WTC11 (cell line): ENCODE results near the gene PKIB. TPM values are rescaled to one million over a fixed set of nuclear protein-coding genes. Genes with fewer than 3 reads are reported as not detected.

Source experiments
- ATAC-seq: fragments of 200-7000 bp; cut with Tn5 transposase; 2 replicates; pipeline ENCODE4 v1.10.0; 2021; ENCODE audit warnings: mild to moderate bottlenecking, moderate library complexity
- CTCF ChIA-PET: fragments of 300-600 bp; sonication (Branson Sonifier 250); formaldehyde crosslinking; loops from one replicate; lab custom pipeline; 2021; ENCODE audit warnings: antibody characterized with exemption; lab: Charles Lee
- POLR2A ChIA-PET: fragments of 350-600 bp; sonication (Branson Sonifier 250); formaldehyde crosslinking; loops from one replicate; lab custom pipeline; 2021; ENCODE audit warnings: antibody characterized with exemption; lab: Charles Lee
- DNase-seq: peaks from one replicate; pipeline ENCODE4 v3.0.0; 2021; ENCODE audit warnings: low spot score
- H3K27ac Mint-ChIP-seq: 2 replicates; pipeline ENCODE4 v1.8.0; 2021; ENCODE audit warnings: mixed read lengths
- H3K27me3 Mint-ChIP-seq: 2 replicates; pipeline ENCODE4 v1.8.0; 2021; ENCODE audit warnings: low read depth, mild to moderate bottlenecking, moderate library complexity, mixed read lengths
- H3K36me3 Mint-ChIP-seq: 2 replicates; pipeline ENCODE4 v1.8.0; 2021; ENCODE audit warnings: mixed read lengths
- H3K4me1 Mint-ChIP-seq: 2 replicates; pipeline ENCODE4 v1.8.0; 2022; ENCODE audit warnings: mixed read lengths
- H3K4me3 Mint-ChIP-seq: 2 replicates; pipeline ENCODE4 v1.8.0; 2021; ENCODE audit warnings: mild to moderate bottlenecking, moderate library complexity, mixed read lengths
- H3K9me3 Mint-ChIP-seq: 2 replicates; pipeline ENCODE4 v1.8.0; 2021; ENCODE audit warnings: mixed read lengths
- AFF4 ChIP-seq: sonication (generic); formaldehyde crosslinking; IDR thresholded peaks from 2 replicates; pipeline ENCODE4 v1.8.1; 2023; ENCODE audit warnings: mild to moderate bottlenecking, missing genetic modification reagents, borderline replicate concordance
- ARID4B ChIP-seq: sonication (generic); formaldehyde crosslinking; IDR thresholded peaks from 2 replicates; pipeline ENCODE4 v1.8.0; 2023; ENCODE audit warnings: missing genetic modification reagents, mild to moderate bottlenecking, borderline replicate concordance
- ATF6 ChIP-seq: sonication (generic); formaldehyde crosslinking; IDR thresholded peaks from 2 replicates; pipeline ENCODE4 v1.8.1; 2023; ENCODE audit warnings: mild to moderate bottlenecking, missing genetic modification reagents
- CREM ChIP-seq: sonication (generic); formaldehyde crosslinking; IDR thresholded peaks from 2 replicates; pipeline ENCODE4 v1.8.1; 2022; ENCODE audit warnings: mild to moderate bottlenecking, missing genetic modification reagents, moderate library complexity
- EMX1 ChIP-seq: fragments of 250-450 bp; sonication (Bioruptor Pico); IDR thresholded peaks from 2 replicates; pipeline ENCODE4 v1.8.0; 2021; ENCODE audit warnings: mild to moderate bottlenecking
- ETV6 ChIP-seq: sonication (generic); formaldehyde crosslinking; IDR thresholded peaks from 2 replicates; pipeline ENCODE4 v1.8.1; 2022; ENCODE audit warnings: mild to moderate bottlenecking, missing genetic modification reagents
- GTF2I ChIP-seq: fragments of 250-450 bp; sonication (Bioruptor Pico); conservative IDR thresholded peaks from 2 replicates; pipeline ENCODE4 v1.4.0; 2021; ENCODE audit warnings: mild to moderate bottlenecking
- MAX ChIP-seq: sonication (generic); formaldehyde crosslinking; IDR thresholded peaks from 2 replicates; pipeline ENCODE4 v1.8.0; 2022; ENCODE audit warnings: mild to moderate bottlenecking, missing genetic modification reagents
- MYBL2 ChIP-seq: sonication (generic); formaldehyde crosslinking; IDR thresholded peaks from 2 replicates; pipeline ENCODE4 v1.8.1; 2023; ENCODE audit warnings: mild to moderate bottlenecking, moderate library complexity, missing genetic modification reagents
- RORB ChIP-seq: fragments of 250-450 bp; sonication (Bioruptor Pico); IDR thresholded peaks from 2 replicates; pipeline ENCODE4 v1.9.0; 2021; ENCODE audit warnings: mild to moderate bottlenecking
- SP1 ChIP-seq: sonication (generic); formaldehyde crosslinking; conservative IDR thresholded peaks from 2 replicates; pipeline ENCODE4 v1.8.1; 2022; ENCODE audit warnings: missing genetic modification reagents
- TP53 ChIP-seq: sonication (generic); formaldehyde crosslinking; IDR thresholded peaks from 2 replicates; pipeline ENCODE4 v1.8.1; 2023; ENCODE audit warnings: mild to moderate bottlenecking, missing genetic modification reagents
- ZBTB43 ChIP-seq: sonication (generic); formaldehyde crosslinking; IDR thresholded peaks from 2 replicates; pipeline ENCODE4 v1.8.1; 2023; ENCODE audit warnings: mild to moderate bottlenecking, missing genetic modification reagents
- ZNF281 ChIP-seq: sonication (generic); formaldehyde crosslinking; IDR thresholded peaks from 2 replicates; pipeline ENCODE4 v1.8.0; 2023; ENCODE audit warnings: mild to moderate bottlenecking, missing genetic modification reagents
- ZNF416 ChIP-seq: fragments of 250-450 bp; sonication (Bioruptor Pico); IDR thresholded peaks from 2 replicates; pipeline ENCODE4 v1.9.0; 2021; ENCODE audit warnings: mild to moderate bottlenecking, inconsistent platforms
- total RNA-seq: library from RNA; stranded (reverse); gene quantifications from 3 replicates; pipeline ENCODE4 v1.2.3, GENCODE V29; 2021

PKIB gene
- total RNA-seq, 1 experiment from 2014 or later = 26.4 TPM

GRCh38 chr6:122614303-122614702 lies 4.1 kb downstream of the PKIB start (continued):
- no peak for TF ChIP-seq ARID4B (CRISPR knock-in tag)
- TF ChIP-seq CREM (CRISPR knock-in tag) = no peak
- no peak for TF ChIP-seq RORB
- TF ChIP-seq ETV6 (CRISPR knock-in tag) = no peak
- TF ChIP-seq GTF2I (CRISPR knock-in tag) = no peak
- no peak for TF ChIP-seq ZBTB43 (CRISPR knock-in tag)

GRCh38 chr6:122615409-122615808 lies 5.2 kb downstream of the PKIB start:
- DNase-seq = no peak
- peaks cover 9% of the 10 kb centered on the region for H3K4me1 Mint-ChIP-seq
- POLR2A ChIA-PET = no interaction called here
- ATAC-seq = no peak
- TF ChIP-seq MYBL2 (CRISPR knock-in tag) = no peak
- TF ChIP-seq, all 79 proteins: peak for 0
- H3K27ac Mint-ChIP-seq = no peak overlapping the region
- CTCF ChIA-PET = no interaction called here
- H3K4me3 Mint-ChIP-seq = no peak overlapping the region
- no peaks in the 10 kb centered on the region; the same call in 1 of the 2 replicates for H3K9me3 Mint-ChIP-seq
- no peaks in the 10 kb centered on the region for H3K36me3 Mint-ChIP-seq
- peaks cover 21% of the 10 kb centered on the region for H3K27me3 Mint-ChIP-seq

- ATAC-seq = no peak
- no peak for TF ChIP-seq AFF4 (CRISPR knock-in tag)
- no peak for TF ChIP-seq MAX
- TF ChIP-seq TP53 (CRISPR knock-in tag) = no peak
- TF ChIP-seq ZNF281 (CRISPR knock-in tag) = no peak
- TF ChIP-seq EMX1 = no peak
- TF ChIP-seq ZNF416 (CRISPR knock-in tag) = no peak
- TF ChIP-seq ATF6 (CRISPR knock-in tag) = no peak
- no peak for TF ChIP-seq SP1 (CRISPR knock-in tag)
- TF ChIP-seq MYBL2 (CRISPR knock-in tag) = no peak
- H3K27ac Mint-ChIP-seq = no peak overlapping the region
- H3K27me3 Mint-ChIP-seq = peaks cover 6% of the 10 kb centered on the region
- no peaks in the 10 kb centered on the region; the same call in 1 of the 2 replicates for H3K9me3 Mint-ChIP-seq
- DNase-seq = no peak
- CTCF ChIA-PET = no interaction called here
- POLR2A ChIA-PET = no interaction called here
- no peak overlapping the region for H3K4me3 Mint-ChIP-seq
- H3K4me1 Mint-ChIP-seq = peaks cover 6% of the 10 kb centered on the region; the same call in 1 of the 2 replicates
- no peaks in the 10 kb centered on the region for H3K36me3 Mint-ChIP-seq
Measured at GRCh38 chr6:122616877-122617276, 6.7 kb downstream of the PKIB start.
